HUES48 (cell line): ENCODE data around the gene MED29.
A peak's percentile ranks its signal among the peaks of the same experiment; 100 is the strongest.

ENCODE experiments used
- H3K27ac ChIP-seq: one replicate; pipeline ENCODE4 v1.7.0; 2013; ENCODE audit warnings: low read depth, low read length, inconsistent platforms
- H3K27me3 ChIP-seq: 2 replicates; pipeline ENCODE4 v1.6.1; 2013; ENCODE audit warnings: mild to moderate bottlenecking, low read length; ENCODE audit not compliant: control insufficient read depth, insufficient read depth
- H3K36me3 ChIP-seq: 2 replicates; pipeline ENCODE4 v1.6.1; 2013; ENCODE audit warnings: low read length; ENCODE audit not compliant: control insufficient read depth, insufficient read depth
- H3K4me1 ChIP-seq: 2 replicates; pipeline ENCODE4 v1.6.1; 2013; ENCODE audit warnings: mild to moderate bottlenecking, low read length; ENCODE audit not compliant: control insufficient read depth, insufficient read depth
- H3K4me3 ChIP-seq: 2 replicates; pipeline ENCODE4 v1.5.1; 2013; ENCODE audit warnings: mild to moderate bottlenecking, low read depth, low read length
- H3K9ac ChIP-seq: 2 replicates; pipeline ENCODE4 v1.6.1; 2013; ENCODE audit warnings: mild to moderate bottlenecking, low read depth, low read length, moderate library complexity
- H3K9me3 ChIP-seq: 2 replicates; pipeline ENCODE4 v1.6.1; 2013; ENCODE audit warnings: low read length; ENCODE audit not compliant: control insufficient read depth, insufficient read depth

The MED29 gene

DNA sequence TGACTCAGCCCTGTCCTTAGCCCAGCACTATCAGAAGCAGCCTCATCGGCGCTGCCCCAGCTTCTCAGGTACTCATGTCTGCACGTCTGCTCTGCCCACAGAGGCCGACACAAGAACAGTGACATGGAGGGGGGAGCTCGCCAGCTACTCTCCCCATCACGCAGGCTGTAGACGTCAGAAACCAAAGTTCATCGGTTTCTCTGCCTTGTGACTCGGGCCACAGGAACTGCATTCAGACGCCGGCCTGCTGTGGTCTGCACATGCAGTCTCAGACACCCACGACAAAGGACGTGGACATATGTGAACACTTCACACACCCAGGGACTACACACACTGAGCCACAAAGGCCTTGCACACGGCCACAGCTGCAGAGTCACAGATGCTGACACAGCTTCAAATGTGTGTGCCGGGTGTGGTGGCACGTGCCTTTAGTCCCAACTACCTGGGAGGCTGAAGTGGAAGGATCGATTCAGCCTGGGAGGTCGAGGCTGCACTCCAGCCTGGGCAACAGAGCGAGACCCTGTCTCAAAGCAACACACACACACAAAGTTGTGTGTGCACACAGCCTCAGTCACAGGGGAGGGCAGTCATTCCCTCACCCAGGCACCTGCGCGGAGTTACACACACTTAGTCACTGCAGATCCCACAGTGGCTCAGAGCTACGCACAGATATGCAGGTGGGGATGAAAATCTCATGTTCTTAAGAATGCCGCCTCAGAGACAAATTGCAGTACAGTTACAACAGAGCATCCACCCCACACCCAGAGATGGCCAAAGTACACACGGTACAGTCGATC lies 10.6 kb downstream of the MED29 start:
- peaks cover 33% of the 10 kb centered on the region for H3K4me1 ChIP-seq
- peak overlapping the region; percentile 99 for H3K27ac ChIP-seq
- H3K27me3 ChIP-seq: no peaks in the 10 kb centered on the region
- peak overlapping the region; percentile 85 for H3K9ac ChIP-seq
- no peaks in the 10 kb centered on the region for H3K9me3 ChIP-seq
- H3K4me3 ChIP-seq: peak overlapping the region; percentile 68
- H3K36me3 ChIP-seq: peaks cover 6% of the 10 kb centered on the region; the same call in 1 of the 2 replicates

GRCh38 chr19:39402346-39403300 lies 11.4 kb downstream of the MED29 start:
- peak overlapping the region; percentile 68 for H3K4me3 ChIP-seq
- peak overlapping the region; percentile 85 for H3K9ac ChIP-seq
- H3K9me3 ChIP-seq: no peaks in the 10 kb centered on the region
- H3K4me1 ChIP-seq: peaks cover 33% of the 10 kb centered on the region
- H3K27ac ChIP-seq: peak overlapping the region; percentile 99
- H3K27me3 ChIP-seq: no peaks in the 10 kb centered on the region
- peaks cover 6% of the 10 kb centered on the region; the same call in 1 of the 2 replicates for H3K36me3 ChIP-seq

DNA sequence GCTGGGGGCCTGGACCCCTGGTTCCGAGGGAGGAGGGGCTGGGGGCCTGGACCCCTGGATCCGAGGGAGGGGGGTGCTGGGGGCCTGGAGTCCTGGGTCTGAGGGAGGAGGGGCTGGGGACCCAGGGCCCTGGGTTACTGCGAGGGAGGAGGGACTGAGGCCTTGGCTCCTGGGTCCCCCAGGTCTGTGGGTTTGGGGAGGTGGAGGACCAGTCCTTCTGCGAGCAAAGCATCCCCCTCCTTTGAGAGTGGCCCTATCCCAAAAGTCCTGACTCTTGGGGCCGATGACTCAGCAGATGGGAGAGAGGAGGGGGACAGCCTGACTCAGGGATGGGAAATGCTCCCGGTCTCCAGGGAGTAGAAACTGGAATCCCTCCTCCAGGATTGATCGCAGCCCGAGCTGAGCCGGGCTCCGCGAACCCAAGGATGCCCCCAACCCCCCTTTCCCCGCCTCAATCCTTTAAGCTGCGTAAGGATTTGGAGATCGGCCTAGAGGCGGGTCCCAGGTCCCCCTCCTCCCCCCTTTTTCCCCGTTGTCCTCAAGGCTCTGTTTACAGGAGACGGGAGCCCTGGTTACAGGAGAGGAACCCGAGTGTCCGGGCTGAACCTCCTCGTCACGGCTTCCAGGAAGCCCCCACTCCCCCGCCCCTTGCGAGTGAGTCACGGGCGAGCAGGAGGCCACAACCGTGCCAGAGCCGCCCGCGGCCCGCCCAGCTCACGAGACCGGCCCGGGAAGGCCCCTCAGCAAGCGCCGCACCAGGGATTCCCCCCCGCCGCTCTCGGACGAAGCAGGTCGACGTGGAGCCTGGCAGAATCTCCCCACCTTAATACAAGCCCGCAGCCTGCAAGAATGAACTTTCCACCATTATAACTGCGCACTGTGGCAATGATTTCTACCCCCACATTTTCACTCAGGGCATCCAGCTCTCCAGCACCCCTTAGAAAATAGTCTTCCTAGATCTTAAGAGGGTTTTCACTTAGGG lies 12.4 kb downstream of the MED29 start:
- Histone ChIP-seq H3K36me3 (peaks cover 8% of the 10 kb centered on the region; the same call in 1 of the 2 replicates), H3K4me1 (peaks cover 29% of the 10 kb centered on the region), H3K9ac (peak overlapping the region; percentile 76), H3K27ac (peak overlapping the region; percentile 99), H3K27me3 (no peaks in the 10 kb centered on the region), H3K9me3 (no peaks in the 10 kb centered on the region), H3K4me3 (peak overlapping the region; percentile 68)

GRCh38 chr19:39405261-39405957 lies 14.2 kb downstream of the MED29 start:
- H3K4me1 ChIP-seq: peaks cover 34% of the 10 kb centered on the region
- no peaks in the 10 kb centered on the region for H3K27me3 ChIP-seq
- no peak overlapping the region for H3K9ac ChIP-seq
- no peak overlapping the region for H3K4me3 ChIP-seq
- peak overlapping the region; percentile 12 for H3K27ac ChIP-seq
- H3K36me3 ChIP-seq: 0 out of 2 replicates have a peak, but pooled peaks cover 4% of the 10 kb centered on the region
- no peaks in the 10 kb centered on the region for H3K9me3 ChIP-seq

DNA sequence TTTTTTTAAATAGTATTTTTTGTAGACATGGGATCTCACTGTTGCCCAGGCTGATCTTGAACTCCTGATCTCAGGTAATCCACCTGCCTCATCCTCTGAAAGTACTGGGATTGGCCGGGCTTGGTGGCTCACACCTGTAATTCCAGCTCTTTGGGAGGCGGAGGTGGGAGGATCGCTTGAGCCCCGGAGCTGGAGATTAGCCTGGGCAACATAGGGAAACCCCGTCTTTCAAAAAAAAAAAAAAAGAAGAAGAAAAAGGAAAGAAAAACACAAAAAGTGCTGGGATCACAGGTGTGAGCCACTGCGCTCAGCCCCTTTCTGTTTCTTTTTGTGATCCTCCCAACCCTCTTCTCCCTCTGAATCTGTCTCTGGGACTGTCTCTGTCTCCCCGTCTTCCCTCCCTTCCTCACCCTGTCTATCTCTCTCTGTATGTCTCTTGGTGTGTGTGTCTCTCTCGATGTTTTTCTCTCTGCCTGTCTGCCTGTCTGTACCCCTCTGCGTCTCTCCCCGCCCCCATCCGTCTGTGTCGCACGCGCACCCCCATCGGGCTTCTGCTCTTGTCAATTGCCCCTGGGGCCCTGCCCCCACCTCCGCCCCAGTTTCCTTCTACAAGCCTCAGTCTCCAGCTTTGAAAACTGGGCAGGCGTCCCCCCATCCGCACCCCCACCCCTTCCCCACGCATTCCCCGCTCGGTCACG lies 14.9 kb downstream of the MED29 start:
- peaks cover 41% of the 10 kb centered on the region for H3K4me1 ChIP-seq
- no peaks in the 10 kb centered on the region for H3K27me3 ChIP-seq
- peak overlapping the region; percentile 99 for H3K4me3 ChIP-seq
- H3K9ac ChIP-seq: no peak overlapping the region
- 0 out of 2 replicates have a peak, but pooled peaks cover 4% of the 10 kb centered on the region for H3K36me3 ChIP-seq
- peak overlapping the region; percentile 55 for H3K27ac ChIP-seq
- H3K9me3 ChIP-seq: no peaks in the 10 kb centered on the region

DNA sequence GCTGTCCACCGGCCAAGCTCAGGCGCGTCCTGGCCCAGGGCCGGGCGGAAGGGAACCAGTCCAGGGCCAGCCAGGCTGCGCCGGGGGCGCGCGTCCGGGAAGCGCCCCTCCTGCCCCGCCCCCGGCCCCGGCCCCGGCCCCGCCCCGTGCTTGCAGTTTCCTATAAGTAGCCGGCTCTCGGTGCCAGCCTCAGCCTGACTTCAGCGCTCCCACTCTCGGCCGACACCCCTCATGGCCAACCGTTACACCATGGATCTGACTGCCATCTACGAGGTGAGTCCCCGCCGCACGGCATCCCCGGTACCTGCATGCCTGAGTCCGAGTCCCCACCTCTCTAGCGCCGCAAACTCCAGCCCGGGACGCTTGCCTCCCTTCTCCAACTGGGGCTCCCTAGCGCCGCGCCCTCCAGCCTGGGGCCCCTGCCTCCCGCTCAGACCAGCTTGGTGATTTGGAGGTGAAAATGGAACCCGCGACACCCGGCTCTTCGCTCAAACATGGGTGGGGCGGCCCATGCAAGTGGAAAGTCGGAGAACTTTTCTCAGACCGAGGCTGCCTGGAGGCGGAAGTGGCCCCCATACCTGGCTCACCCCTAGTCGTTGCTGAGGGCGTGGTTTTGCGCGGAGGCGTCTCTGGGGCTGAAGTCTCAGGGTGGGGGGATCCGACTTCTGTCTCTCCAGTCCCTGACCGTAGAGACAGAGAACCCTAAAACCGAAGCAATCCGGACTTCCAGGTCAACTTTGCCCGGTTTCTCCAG lies 15.7 kb downstream of the MED29 start, which contains the start of gene ZFP36:
Gene ZFP36 (plus strand): TSS at position 192 of the 754 bp plus-strand sequence. CDS start 58 bp downstream, at position 250.
- Histone ChIP-seq H3K36me3 (0 out of 2 replicates have a peak, but pooled peaks cover 4% of the 10 kb centered on the region), H3K4me3 (peak within 1 kb of the TSS; percentile 99), H3K27ac (peak within 1 kb of the TSS; percentile 88), H3K9ac (peak within 1 kb of the TSS; percentile 82), H3K27me3 (no peaks in the 10 kb centered on the region), H3K9me3 (no peaks in the 10 kb centered on the region), H3K4me1 (peaks cover 40% of the 10 kb centered on the region)

DNA sequence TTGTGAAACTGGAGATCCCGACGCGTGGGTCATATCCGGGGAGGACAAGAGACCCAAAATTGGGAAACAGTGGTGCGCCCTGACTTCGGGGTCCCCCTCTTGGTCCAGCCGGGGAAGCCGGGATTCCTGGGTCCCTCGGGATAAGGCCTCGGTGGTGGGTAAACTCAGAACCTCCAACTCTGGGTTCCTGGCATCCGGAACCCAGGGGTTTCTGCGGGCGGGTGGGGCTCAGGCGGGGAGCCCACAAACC lies 16.2 kb downstream of the MED29 start:
- H3K9me3 ChIP-seq: no peaks in the 10 kb centered on the region
- 0 out of 2 replicates have a peak, but pooled peaks cover 4% of the 10 kb centered on the region for H3K36me3 ChIP-seq
- peak overlapping the region; percentile 99 for H3K4me3 ChIP-seq
- no peaks in the 10 kb centered on the region for H3K27me3 ChIP-seq
- peaks cover 35% of the 10 kb centered on the region for H3K4me1 ChIP-seq
- H3K9ac ChIP-seq: peak overlapping the region; percentile 82
- H3K27ac ChIP-seq: peak overlapping the region; percentile 88

DNA sequence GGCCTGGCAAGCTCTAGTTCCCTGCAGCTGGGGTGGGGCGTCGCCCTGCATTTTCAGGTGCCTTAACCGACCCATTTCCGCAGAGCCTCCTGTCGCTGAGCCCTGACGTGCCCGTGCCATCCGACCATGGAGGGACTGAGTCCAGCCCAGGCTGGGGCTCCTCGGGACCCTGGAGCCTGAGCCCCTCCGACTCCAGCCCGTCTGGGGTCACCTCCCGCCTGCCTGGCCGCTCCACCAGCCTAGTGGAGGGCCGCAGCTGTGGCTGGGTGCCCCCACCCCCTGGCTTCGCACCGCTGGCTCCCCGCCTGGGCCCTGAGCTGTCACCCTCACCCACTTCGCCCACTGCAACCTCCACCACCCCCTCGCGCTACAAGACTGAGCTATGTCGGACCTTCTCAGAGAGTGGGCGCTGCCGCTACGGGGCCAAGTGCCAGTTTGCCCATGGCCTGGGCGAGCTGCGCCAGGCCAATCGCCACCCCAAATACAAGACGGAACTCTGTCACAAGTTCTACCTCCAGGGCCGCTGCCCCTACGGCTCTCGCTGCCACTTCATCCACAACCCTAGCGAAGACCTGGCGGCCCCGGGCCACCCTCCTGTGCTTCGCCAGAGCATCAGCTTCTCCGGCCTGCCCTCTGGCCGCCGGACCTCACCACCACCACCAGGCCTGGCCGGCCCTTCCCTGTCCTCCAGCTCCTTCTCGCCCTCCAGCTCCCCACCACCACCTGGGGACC lies 16.6 kb downstream of the MED29 start:
- 0 out of 2 replicates have a peak overlapping the region, but pooled peaks have one; percentile 82 for H3K9ac ChIP-seq
- H3K4me3 ChIP-seq: peak overlapping the region; percentile 99
- 0 out of 2 replicates have a peak, but pooled peaks cover 4% of the 10 kb centered on the region for H3K36me3 ChIP-seq
- no peaks in the 10 kb centered on the region for H3K9me3 ChIP-seq
- H3K27ac ChIP-seq: peak overlapping the region; percentile 88
- H3K4me1 ChIP-seq: peaks cover 34% of the 10 kb centered on the region
- H3K27me3 ChIP-seq: no peaks in the 10 kb centered on the region
